Neural cell (in vitro differentiated cells): ENCODE data around the gene TUBB4B.

Source experiments
- CTCF ChIP-seq: fragments of 450-650 bp; IDR thresholded peaks from 2 replicates; pipeline ENCODE4 v1.5.1; 2014; ENCODE audit warnings: antibody characterized with exemption, mild to moderate bottlenecking, moderate library complexity; ENCODE audit not compliant: poor library complexity, severe bottlenecking
- EP300 ChIP-seq: fragments of 450-650 bp; conservative IDR thresholded peaks from 2 replicates; pipeline ENCODE4 v1.6.1; 2014; ENCODE audit warnings: antibody characterized with exemption, mild to moderate bottlenecking, moderate library complexity; ENCODE audit not compliant: poor library complexity, severe bottlenecking
- EZH2 ChIP-seq: fragments of 200-600, 300-800 bp; shearing (Covaris generic), sonication (generic); IDR thresholded peaks from 2 replicates; pipeline ENCODE4 v1.6.1; 2014; ENCODE audit warnings: antibody characterized with exemption, low read length, borderline replicate concordance, mild to moderate bottlenecking; ENCODE audit not compliant: insufficient read depth, poor library complexity, severe bottlenecking
- MXI1 ChIP-seq: fragments of 450-650 bp; conservative IDR thresholded peaks from 2 replicates; pipeline ENCODE4 v1.6.1; 2014; ENCODE audit warnings: antibody characterized with exemption, mild to moderate bottlenecking; ENCODE audit not compliant: poor library complexity, severe bottlenecking
- POLR2AphosphoS5 ChIP-seq: IDR thresholded peaks from 2 replicates; pipeline ENCODE4 v1.6.1; 2012
- RAD21 ChIP-seq: fragments of 450-650 bp; conservative IDR thresholded peaks from 2 replicates; pipeline ENCODE4 v1.6.1; 2014; ENCODE audit warnings: antibody characterized with exemption, mild to moderate bottlenecking, moderate library complexity
- REST ChIP-seq: IDR thresholded peaks from 2 replicates; pipeline ENCODE4 v1.6.1; 2012; ENCODE audit warnings: borderline replicate concordance
- SMC3 ChIP-seq: fragments of 450-650 bp; conservative IDR thresholded peaks from 2 replicates; pipeline ENCODE4 v1.6.1; 2014; ENCODE audit warnings: antibody characterized with exemption, mild to moderate bottlenecking, moderate library complexity; ENCODE audit not compliant: poor library complexity
- TAF1 ChIP-seq: IDR thresholded peaks from 2 replicates; pipeline ENCODE4 v1.6.1; 2012; ENCODE audit warnings: low read depth

- TF ChIP-seq EZH2, result no peak
- TF ChIP-seq EP300, result no peak
- TF ChIP-seq CTCF, result no peak
- TF ChIP-seq SMC3, result no peak
- TF ChIP-seq MXI1, result no peak
- TF ChIP-seq REST, result no peak
- no peak for TF ChIP-seq POLR2AphosphoS5
- no peak for TF ChIP-seq RAD21
- no peak for TF ChIP-seq TAF1
These were observed 39.8 kb upstream of the TUBB4B start for GRCh38 chr9:137201205-137201868.
